ENCODE measurements around the gene GDPD3.

The GDPD3 gene

GRCh38 chr16:30104492-30104891 lies 8.8 kb downstream of the GDPD3 start:
- H3K27ac Mint-ChIP-seq (ENCODE audit: low read depth), result peak overlapping the region; percentile 40
- H3K36me3 Mint-ChIP-seq (ENCODE audit: insufficient read depth), result peaks cover 7% of the 10 kb centered on the region
- no peak for DNase-seq (ENCODE audit: low spot score in 2 of 2)
- no peaks in the 10 kb centered on the region for H3K9me3 Mint-ChIP-seq
- no peaks in the 10 kb centered on the region for H3K27me3 Mint-ChIP-seq
- no peak for ATAC-seq (replicated peaks; ENCODE audit: extremely low read depth, poor library complexity, severe bottlenecking)
- H3K4me1 Mint-ChIP-seq, result no peaks in the 10 kb centered on the region
- H3K4me3 Mint-ChIP-seq, result no peak overlapping the region

GRCh38 chr16:30104090-30104489 lies 9.2 kb downstream of the GDPD3 start:
- Mint-ChIP-seq H3K4me3 (no peak overlapping the region), H3K36me3 (ENCODE audit: insufficient read depth) (peaks cover 7% of the 10 kb centered on the region), H3K4me1 (no peaks in the 10 kb centered on the region), H3K27ac (ENCODE audit: low read depth) (peak overlapping the region; percentile 40), H3K9me3 (no peaks in the 10 kb centered on the region), H3K27me3 (no peaks in the 10 kb centered on the region)
- DNase-seq (ENCODE audit: low spot score in 2 of 2), result no peak
- no peak for ATAC-seq (replicated peaks; ENCODE audit: extremely low read depth, poor library complexity, severe bottlenecking)

- Mint-ChIP-seq H3K4me1 (peaks cover 36% of the 10 kb centered on the region), H3K9me3 (peaks cover 6% of the 10 kb centered on the region), H3K27me3 (no peaks in the 10 kb centered on the region), H3K27ac (ENCODE audit: low read depth) (peak overlapping the region; percentile 79), H3K36me3 (ENCODE audit: insufficient read depth) (peaks cover 25% of the 10 kb centered on the region), H3K4me3 (peak overlapping the region; percentile 88)
- DNase-seq (ENCODE audit: low spot score in 2 of 2) (no peak), ATAC-seq (replicated peaks; ENCODE audit: extremely low read depth, poor library complexity, severe bottlenecking) (no peak)
Observed at GRCh38 chr16:30096862-30097563, 16.3 kb downstream of the GDPD3 start.

GRCh38 chr16:30096105-30096861 lies 17.1 kb downstream of the GDPD3 start, which contains the start of gene YPEL3:
Gene YPEL3 (minus strand): TSS chr16:30096213. CDS start chr16:30095482, 731 bp downstream.
- ATAC-seq (replicated peaks; ENCODE audit: extremely low read depth, poor library complexity, severe bottlenecking) (peak; percentile 69), DNase-seq (ENCODE audit: low spot score in 2 of 2) (peak; percentile 74 to 83)
- peaks cover 26% of the 10 kb centered on the region for H3K36me3 Mint-ChIP-seq (ENCODE audit: insufficient read depth)
- H3K4me1 Mint-ChIP-seq, result peaks cover 42% of the 10 kb centered on the region
- H3K27me3 Mint-ChIP-seq, result no peaks in the 10 kb centered on the region
- H3K4me3 Mint-ChIP-seq, result peak within 1 kb of the TSS; percentile 88
- H3K27ac Mint-ChIP-seq (ENCODE audit: low read depth), result peak within 1 kb of the TSS; percentile 95
- H3K9me3 Mint-ChIP-seq, result peaks cover 6% of the 10 kb centered on the region

GRCh38 chr16:30095166-30096078 lies 17.9 kb downstream of the GDPD3 start:
- H3K27ac Mint-ChIP-seq (ENCODE audit: low read depth), result peak overlapping the region; percentile 95
- H3K9me3 Mint-ChIP-seq, result peaks cover 6% of the 10 kb centered on the region
- ATAC-seq (replicated peaks; ENCODE audit: extremely low read depth, poor library complexity, severe bottlenecking) (no peak), DNase-seq (ENCODE audit: low spot score in 2 of 2) (no peak)
- peaks cover 26% of the 10 kb centered on the region for H3K36me3 Mint-ChIP-seq (ENCODE audit: insufficient read depth)
- no peaks in the 10 kb centered on the region for H3K27me3 Mint-ChIP-seq
- H3K4me1 Mint-ChIP-seq, result peaks cover 42% of the 10 kb centered on the region
- H3K4me3 Mint-ChIP-seq, result peak overlapping the region; percentile 88

GRCh38 chr16:30094541-30095165 lies 18.7 kb downstream of the GDPD3 start:
- Mint-ChIP-seq H3K36me3 (ENCODE audit: insufficient read depth) (peaks cover 26% of the 10 kb centered on the region), H3K4me1 (peaks cover 42% of the 10 kb centered on the region), H3K27me3 (no peaks in the 10 kb centered on the region), H3K27ac (ENCODE audit: low read depth) (peak overlapping the region; percentile 95), H3K4me3 (peak overlapping the region; percentile 88), H3K9me3 (peaks cover 6% of the 10 kb centered on the region)
- ATAC-seq (replicated peaks; ENCODE audit: extremely low read depth, poor library complexity, severe bottlenecking), result no peak
- DNase-seq (ENCODE audit: low spot score in 2 of 2), result no peak

- ATAC-seq (replicated peaks; ENCODE audit: extremely low read depth, poor library complexity, severe bottlenecking), result peak; percentile 31
- H3K4me3 Mint-ChIP-seq, result peak overlapping the region; percentile 81
- peak overlapping the region; percentile 87 for H3K27ac Mint-ChIP-seq (ENCODE audit: low read depth)
- no peaks in the 10 kb centered on the region for H3K27me3 Mint-ChIP-seq
- peaks cover 1% of the 10 kb centered on the region for H3K9me3 Mint-ChIP-seq
- peaks cover 42% of the 10 kb centered on the region for H3K4me1 Mint-ChIP-seq
- peaks cover 25% of the 10 kb centered on the region for H3K36me3 Mint-ChIP-seq (ENCODE audit: insufficient read depth)
- peak; percentile 49 to 53 for DNase-seq (ENCODE audit: low spot score in 2 of 2)
Observed at GRCh38 chr16:30092373-30093010, 20.8 kb downstream of the GDPD3 start.

- H3K4me1 Mint-ChIP-seq, result peaks cover 39% of the 10 kb centered on the region
- peak within 1 kb of the TSS; percentile 87 for H3K27ac Mint-ChIP-seq (ENCODE audit: low read depth)
- H3K4me3 Mint-ChIP-seq, result peak within 1 kb of the TSS; percentile 81
Observed at GRCh38 chr16:30091474-30092372, 21.6 kb downstream of the GDPD3 start, which contains the start of gene TBX6. Gene TBX6 (minus strand): TSS chr16:30091924. CDS start chr16:30091193, 731 bp downstream.

GRCh38 chr16:30090610-30091331 lies 22.6 kb downstream of the GDPD3 start:
- Mint-ChIP-seq H3K4me3 (no peak overlapping the region), H3K9me3 (no peaks in the 10 kb centered on the region), H3K27ac (ENCODE audit: low read depth) (peak overlapping the region; percentile 49), H3K4me1 (peaks cover 36% of the 10 kb centered on the region), H3K36me3 (ENCODE audit: insufficient read depth) (peaks cover 22% of the 10 kb centered on the region), H3K27me3 (no peaks in the 10 kb centered on the region)
- DNase-seq (ENCODE audit: low spot score in 2 of 2) (no peak), ATAC-seq (replicated peaks; ENCODE audit: extremely low read depth, poor library complexity, severe bottlenecking) (no peak)

More at GRCh38 chr16:30091474-30092372, 21.6 kb downstream of the GDPD3 start, which contains the start of gene TBX6:
- Mint-ChIP-seq H3K36me3 (ENCODE audit: insufficient read depth) (peaks cover 24% of the 10 kb centered on the region), H3K9me3 (no peaks in the 10 kb centered on the region), H3K27me3 (no peaks in the 10 kb centered on the region)
- DNase-seq (ENCODE audit: low spot score in 2 of 2) (peak; percentile 89), ATAC-seq (replicated peaks; ENCODE audit: extremely low read depth, poor library complexity, severe bottlenecking) (peak; percentile 80)

GRCh38 chr16:30088832-30089624 lies 24.3 kb downstream of the GDPD3 start:
- Mint-ChIP-seq H3K4me3 (no peak overlapping the region), H3K27ac (ENCODE audit: low read depth) (no peak overlapping the region), H3K9me3 (no peaks in the 10 kb centered on the region), H3K4me1 (peaks cover 19% of the 10 kb centered on the region), H3K27me3 (no peaks in the 10 kb centered on the region), H3K36me3 (ENCODE audit: insufficient read depth) (peaks cover 25% of the 10 kb centered on the region)
- no peak for DNase-seq (ENCODE audit: low spot score in 2 of 2)
- ATAC-seq (replicated peaks; ENCODE audit: extremely low read depth, poor library complexity, severe bottlenecking), result no peak
